GM19035 (cell line): ENCODE data around the gene STK33.

Experiments used
- ATAC-seq: cut with Tn5 transposase; IDR thresholded peaks from one replicate; pipeline ENCODE4 v1.9.1; 2021; ENCODE audit not compliant: unreplicated experiment

The STK33 gene

DNA sequence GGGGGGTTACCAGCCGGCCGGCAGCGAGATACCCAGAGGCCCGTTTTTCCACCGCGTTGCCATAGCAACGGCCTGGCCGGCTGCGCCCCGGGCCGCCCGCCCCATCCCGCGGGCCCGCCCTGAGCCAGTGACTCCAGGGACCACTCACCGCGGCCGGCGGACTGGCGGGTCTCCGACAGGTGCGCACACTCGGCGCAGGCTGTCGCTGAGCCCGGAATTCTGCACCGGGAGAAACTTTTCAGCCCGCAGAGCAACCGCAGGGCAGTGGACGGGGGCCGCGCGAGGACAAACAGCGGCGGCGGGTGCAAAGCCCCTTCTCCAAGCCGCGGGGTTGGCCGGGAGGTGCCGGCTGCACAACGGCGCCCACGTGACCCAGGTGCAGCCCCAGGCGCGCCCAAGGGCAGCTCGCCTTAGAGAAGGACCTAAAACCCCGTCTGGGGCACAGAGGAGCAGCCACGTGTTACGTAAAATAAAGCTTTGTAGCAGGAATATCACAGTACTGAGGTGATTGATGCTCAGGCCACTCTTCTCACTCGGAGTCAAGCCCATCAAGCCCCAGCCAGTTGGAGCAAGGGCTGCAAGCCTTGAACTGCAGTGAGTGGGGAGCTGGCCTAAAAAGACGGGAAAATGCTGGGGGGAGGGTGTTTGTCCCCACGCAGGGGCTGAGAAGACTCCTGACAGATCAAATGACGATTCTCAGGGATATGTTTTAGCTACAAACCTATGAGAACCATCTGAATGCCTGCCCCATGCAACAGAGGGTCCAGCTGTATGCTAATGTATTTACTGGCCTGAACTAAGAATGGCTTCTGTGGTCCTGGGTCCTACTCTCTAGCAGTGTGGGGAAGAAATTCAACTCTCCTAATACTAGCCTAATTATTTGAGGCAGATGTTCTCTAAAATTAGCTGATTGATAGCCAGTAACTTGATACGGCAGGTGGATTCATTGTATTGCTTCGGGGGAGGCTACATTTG is at the start of gene STK33:
Gene STK33, minus strand, starts transcription at position 294 of the 975 bp plus-strand sequence. CDS start 119,323 bp downstream, outside the sequence.
- peak; percentile 95 for ATAC-seq

DNA sequence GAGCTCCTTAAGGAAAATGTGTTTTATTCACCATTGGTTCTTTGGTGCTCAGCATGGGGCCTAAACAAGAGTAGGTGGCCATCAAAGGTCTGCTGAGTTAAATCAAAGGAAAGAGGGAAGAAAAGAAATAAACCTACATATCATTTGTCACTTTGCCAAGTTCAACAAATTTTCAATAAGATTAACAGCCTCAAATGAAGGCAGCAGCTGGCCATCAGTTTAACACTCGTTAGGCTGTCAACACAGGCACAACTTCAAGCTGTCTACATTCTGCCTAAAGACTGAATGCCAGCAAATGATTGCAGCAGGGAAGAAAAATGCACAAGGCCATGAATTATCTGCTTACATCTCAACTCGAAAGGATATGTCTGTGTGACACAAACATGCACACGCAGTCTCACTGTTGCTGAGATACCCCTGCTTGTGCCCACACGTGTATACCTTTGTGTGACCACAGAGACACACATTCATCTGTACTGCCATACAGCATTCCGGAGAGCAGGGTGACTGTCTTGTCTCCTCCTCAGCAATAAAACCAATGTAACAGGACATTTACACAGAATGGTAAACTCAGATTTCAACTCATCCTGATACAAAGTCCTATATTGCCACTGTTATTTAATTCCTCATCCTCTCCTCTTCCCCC is 48.3 kb upstream of the STK33 start:
- ATAC-seq = no peak

DNA sequence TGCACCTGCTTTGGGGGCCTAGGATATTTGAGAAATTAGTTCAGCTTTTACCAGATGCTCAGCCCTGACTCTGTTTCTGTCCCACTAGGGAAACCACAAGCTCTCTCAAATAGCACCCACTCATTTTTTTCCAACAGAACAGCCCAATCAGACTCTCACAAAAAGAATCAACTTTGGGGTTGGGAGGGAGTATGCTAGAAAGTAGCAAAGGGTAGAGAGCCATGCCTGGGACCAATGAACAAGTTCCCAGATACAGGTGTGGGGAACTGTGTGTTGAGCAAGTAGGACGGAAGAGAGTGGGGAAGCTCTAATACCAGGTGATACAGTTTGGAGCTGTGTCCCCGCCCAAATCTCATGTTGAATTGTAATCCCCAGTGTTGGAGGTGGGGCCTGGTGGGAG is 47.3 kb upstream of the STK33 start:
- no peak for ATAC-seq

DNA sequence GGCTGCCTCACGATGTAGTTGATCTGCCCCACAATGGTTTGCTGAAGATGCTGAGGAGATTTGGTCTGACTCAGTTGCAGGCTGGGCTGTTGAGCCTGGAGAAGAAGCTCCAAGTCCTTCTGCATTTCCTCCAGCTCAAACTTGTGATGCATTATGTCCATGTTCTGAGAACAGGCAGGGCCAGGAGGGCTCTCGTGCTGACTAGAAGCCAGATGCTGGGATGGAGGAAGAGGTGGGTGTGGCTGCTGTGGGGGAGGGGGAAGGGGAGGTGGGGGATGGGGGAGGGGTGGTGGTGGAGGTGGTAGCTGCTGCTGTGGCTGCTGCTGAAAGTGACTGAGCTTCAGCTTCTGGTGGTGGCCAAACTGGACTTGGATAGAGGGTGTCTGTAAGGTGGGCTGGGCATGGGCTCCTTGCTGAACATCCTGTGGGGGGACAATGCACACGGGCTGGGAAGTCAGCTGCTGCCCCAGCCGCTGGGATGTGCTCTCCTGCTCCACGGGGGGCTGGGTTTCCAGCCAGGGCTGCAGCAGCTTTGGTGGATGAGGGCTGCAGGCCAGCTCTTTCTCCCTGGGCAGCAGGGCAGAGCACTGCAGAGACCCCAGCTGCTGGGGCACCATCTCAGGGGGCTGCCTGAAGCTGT is 46.4 kb upstream of the STK33 start:
- ATAC-seq = no peak

DNA sequence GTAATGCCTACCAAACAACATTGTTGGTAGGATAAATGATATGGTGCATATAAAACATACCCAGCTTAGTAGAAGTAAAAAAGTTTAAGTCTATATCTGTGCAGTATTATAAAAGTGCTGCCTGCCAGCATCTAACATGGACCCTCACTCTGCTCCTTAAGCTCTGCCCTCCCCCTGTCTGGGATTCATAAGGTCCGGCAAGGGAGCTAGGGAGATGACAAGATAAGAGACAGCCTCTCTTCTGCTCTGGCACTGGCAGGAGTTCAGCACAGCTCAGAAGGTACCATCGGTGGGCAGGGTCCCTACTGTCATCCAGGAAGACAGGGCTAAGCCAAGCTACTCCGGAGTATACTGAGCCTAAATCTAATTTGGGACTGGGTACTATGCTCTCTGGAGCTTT is 45.6 kb upstream of the STK33 start:
- ATAC-seq = no peak

DNA sequence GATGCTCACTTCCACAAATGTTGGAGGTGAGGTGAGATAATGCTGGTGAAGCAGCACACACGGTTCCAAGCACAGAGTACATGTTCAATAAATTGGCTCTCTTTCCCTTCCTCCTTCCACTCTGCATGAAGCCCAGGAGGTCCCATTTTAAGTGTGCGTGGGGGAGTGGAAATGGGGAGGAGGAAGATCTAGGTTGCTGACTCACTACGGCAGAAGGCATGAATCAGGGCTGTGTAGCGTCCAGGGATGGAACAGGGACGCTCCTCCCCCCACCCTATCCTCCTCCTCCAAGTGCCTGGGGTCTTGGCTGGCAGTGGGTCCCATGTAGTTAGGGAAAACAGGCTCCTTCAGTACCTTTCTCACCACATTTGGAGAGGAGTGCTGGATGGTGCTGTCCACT is 44.3 kb upstream of the STK33 start:
- ATAC-seq = no peak

DNA sequence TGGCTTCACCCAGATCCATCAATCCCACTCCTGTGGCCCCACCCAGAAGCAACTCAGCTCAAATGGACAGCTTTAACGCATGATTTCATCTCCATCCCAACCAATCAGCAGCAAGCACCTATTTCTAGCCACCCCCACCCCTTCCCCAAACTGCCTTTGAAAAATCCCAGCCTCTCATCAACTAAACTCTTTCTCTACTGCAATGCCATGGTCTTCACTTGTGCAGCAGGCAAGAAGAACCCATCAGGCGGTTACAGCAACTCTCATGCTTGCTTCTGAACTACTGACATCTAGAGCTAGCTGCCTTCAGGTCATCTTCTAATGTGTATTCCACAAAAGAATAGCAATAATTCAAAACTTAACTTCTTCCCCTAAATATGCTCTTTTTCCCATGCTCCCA is 42.1 kb upstream of the STK33 start:
- no peak for ATAC-seq

DNA sequence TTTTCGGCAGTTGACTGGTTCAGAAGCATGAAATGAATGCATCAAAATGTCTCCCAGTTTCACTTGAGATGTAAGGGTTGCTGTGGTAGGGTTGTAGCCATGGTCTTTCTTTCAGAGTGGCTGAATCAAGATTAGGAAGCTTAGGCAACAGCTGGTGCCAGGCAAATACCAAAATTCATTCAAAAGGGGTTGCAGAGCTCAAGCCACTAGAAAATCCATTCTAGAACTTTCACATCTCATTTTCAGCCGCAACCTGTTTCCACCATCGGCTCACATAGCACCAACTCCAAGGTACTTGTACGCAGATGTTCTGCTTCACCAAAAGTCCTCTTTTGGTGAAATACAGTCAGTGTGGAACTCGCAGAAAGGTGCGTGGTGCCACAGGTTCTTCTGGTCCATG is 40.5 kb upstream of the STK33 start:
- no peak for ATAC-seq

DNA sequence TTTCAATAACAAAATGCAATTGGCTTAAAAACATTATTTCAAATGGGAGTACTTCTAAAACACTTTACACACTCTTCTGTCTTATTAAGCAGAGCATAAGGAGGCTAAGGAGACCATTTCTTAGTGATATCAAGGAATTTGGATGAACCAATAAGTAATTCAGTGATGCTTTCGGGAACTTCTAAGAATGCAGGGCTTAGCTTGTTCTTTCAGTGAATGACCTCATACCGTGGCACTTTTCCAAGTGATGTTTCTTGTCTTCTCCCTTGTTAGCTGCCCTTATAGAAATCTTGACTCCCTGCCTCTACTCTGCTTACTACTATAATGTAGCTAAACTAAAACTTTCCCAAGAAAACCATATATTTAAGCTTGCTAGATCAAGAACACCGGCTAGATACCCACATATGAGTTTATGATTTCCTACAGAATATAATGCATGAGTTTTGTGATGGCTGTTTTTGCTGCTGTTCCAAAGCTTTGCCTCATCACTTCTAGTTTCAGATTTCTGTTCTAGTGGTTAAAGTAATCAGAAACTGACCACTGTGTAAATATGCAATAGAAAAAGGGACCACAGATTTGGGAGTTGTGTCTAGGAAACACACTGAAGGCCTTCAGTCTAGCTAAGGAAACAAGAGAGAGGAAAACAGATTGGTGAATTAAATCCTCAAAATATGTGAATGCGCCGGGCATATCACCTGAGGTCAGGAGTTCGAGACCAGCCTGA is 37.5 kb upstream of the STK33 start:
- ATAC-seq = no peak

DNA sequence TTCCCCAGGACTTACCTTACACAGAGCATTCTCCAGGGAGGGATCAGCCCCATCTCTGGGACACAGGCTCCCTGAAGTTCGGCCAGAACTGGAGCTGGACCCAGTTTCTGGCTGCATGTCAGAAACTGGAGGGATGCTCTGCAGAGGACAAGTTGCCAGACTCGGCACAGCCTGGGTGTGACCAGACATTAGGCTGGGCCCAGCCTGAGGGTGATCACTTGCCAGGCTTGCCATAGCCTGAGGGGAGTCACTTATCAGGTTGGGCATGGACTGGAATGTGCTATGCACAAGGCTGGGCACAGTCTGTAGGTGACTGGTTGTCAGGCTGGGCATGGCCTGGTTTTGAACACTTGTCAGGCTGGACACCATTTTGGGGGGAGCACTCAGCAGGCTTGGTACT is 30.7 kb upstream of the STK33 start:
- ATAC-seq = no peak

DNA sequence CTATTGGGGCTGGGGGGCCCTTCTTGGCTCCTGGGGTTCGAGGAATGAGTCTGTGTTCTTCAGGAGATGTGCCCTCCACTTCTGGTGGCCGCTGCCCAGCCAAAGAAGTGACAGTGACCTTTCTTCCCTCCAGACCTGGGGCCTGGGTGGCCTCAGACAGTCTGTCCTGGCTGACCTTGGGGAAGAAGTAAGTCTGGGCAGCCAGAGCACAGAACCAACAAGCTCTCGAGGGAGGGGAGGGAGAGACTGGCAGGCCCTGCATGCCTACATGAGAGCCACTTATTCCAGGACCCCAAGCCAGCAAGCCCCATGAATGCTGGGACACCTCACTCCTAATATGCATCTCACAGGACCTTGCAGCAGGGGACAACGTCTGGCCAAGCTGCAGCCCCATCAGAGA is 27.1 kb upstream of the STK33 start:
- ATAC-seq = no peak

DNA sequence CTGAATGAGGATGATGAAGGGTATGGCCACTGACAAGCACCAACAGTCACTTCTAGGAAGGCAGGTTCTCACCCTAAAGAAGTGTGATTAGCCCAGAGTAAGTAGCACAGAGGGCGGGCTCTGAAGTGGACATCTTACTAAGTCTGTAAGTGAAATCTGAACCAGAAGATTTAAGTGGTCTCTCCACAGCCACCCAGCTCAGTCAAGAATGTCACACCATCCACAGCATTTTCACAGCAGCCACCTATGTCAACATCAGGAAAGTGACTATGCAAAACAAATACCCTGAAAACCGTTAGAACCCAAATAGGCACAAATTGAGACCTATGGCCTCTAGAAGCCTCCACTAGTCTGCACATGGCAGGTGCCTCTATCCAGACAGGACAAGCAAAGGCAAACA is 23.0 kb upstream of the STK33 start:
- ATAC-seq = no peak

DNA sequence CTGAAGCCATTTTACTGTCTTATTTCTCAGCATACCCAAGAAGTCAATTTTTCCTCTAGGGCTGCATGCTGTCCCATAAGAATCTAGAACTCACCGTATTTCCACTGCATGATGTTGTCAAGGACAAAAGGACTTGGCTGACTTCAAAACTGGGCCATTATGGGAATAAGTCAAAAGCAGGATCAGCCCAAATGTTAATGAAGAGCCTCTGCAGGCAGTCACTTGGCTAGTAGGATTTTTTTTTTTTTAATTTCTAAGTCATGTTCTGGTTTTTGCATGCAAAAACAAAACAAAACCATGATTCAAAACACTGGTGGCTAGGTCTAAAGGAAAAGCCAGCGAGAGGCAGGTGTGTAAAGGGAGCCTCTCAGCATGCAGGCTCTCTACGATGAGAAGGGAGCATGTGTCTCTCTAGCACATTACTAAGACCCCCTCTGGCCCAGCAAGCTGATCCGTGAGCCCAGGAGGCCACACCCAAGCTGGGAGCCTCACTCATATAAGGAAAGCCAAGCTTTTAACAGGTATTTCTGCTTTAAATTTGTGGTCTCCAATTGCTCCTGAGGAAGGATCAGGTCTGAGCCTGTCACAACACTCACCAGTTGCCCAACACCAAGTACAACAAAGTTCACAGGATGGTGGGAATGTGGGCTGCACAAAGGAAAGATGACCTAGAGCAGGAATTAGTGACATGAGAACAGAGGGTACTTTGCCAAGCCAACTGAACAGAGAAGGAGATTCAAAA is 21.4 kb upstream of the STK33 start:
- ATAC-seq = no peak

DNA sequence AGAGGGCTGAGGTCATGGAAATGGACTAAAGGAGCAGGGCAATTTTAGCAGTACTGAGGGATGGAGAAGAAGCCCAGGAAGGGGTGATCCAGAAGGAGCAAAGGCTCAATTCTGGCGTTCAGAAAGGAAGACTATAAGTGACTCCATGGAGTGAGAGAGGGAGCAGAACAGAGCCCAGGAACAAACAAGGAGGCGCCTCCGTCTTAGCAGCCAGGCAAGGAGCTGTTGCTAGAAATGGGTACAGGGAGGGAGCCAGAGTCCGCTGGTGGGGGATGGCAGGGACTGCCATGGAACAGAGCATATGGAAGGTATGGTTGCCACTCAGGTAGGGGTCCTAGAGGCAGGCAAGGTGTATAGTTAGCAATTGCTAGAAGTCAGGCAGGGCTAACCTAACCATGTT is 20.5 kb upstream of the STK33 start:
- ATAC-seq = no peak

DNA sequence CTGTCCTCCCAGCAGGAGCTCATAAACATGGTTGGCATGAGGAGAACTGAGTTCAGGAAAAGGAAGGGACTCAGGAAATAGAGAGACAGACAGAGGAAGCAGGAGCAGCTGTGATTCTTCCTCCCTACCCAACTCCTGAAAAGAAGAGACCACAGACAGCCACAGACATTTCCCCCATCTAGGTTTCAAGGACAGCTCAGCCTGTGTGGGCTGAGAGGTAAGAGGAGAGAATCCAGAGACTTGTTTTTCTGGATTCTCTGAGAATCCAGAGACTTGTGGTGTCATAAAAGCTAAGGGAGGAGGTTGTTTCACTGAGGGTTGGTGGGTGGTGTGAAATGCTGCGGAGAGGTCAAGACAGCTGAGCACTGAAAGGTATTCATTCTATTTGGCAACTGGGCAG is 19.0 kb upstream of the STK33 start:
- no peak for ATAC-seq

DNA sequence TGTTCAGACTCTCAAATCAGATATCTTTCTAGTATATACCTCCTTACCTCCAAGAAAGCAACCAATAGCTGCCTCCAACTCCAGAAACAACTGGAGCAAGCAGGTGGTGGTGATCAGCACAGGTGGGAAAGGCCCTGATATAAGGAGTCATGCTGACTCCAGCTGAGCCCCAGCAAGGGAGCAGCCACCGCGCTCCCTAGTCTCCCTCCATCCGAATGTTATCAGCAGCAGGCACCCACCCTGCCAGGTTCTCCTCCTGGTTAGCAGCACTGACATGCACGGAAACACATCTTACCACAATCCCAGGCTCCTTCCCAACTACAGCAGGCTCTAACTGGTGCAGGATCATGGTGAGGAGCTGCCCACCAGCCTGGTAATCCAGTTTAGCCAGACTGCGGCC is 18.5 kb upstream of the STK33 start:
- ATAC-seq = no peak

DNA sequence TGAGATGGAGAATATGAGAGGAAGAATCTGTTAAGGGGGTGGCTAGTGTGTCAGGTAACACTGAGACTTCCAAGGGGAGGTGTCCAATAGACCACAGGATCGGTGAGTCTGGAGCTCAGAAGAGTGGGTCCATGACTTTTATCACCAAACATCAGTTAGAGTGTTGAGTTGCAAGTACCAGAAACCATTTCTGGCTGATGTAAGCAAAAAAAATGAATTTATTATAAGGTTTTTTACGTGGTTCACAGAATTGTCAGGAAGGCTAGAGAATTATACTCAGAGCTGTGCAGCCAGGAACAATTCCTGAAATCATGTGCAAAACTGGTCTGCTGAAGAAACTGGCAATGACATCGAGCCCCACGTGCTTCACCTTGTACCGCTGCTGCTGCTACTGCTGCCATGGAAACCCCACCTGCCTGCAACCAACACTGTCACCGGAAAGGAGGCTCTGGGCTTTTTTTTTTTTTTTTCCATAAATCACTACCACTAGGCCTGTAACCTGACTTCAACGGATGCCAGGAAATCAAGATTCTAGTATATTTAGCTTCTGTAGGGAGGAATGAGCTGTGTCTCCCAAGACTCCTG is 16.6 kb upstream of the STK33 start:
- ATAC-seq = no peak

DNA sequence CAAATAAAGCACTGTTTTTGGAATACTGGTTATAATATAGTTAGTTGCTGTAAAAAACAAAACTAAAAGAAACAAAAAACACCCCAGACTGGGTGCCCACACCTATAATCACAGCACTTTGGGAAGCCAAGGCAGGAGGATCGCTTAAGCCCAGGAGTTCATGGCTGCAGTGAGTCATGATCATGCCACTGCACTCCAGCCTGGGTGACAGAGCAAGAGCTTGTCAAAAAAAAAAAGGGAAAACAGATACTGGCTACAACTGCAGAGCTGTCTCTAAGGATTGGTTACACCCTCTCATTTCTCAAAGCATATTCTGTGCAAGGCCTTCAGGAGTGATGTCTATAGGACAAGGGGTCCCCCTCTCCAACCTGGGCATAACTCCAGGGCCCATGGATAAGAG is 14.6 kb upstream of the STK33 start:
- no peak for ATAC-seq

DNA sequence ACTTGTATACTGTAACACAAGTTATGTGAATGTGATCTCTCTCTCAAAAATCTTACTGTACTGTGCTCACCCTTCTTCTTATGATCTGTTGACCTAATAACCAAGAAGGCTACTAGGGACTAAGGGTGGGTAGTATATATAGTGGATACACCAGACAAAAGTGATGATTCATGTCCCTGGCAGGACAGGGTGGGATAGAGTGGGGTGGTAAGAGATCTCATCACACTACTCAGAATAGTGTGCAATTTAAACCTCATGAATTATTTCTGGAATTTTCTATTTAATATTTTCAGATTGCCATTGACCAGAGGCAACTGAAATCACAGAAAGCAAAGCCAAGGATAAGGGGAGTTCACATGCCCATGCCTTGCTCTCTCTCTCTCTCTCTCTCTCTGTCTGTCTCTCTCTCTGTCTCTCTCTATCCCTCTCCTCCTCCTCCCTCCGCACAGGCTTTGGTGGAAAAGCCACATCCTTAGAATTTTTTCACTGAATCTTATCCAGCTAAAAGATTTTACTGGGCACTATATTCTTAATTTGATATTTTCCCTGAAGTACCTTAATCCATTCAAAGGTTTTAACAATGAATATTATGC is 12.0 kb upstream of the STK33 start:
- no peak for ATAC-seq
